Activated naive CD4-positive, alpha-beta T cell treated with anti-CD3 and anti-CD28 coated beads for 36 hours (primary cell): Measurements from ENCODE around the gene TTLL3. TPM values are rescaled to one million over a fixed set of nuclear protein-coding genes. Genes with fewer than 3 reads are reported as not detected.

Source experiments
- CTCF ChIA-PET: fragments of 350-600 bp; sonication (Branson Sonifier 250); formaldehyde crosslinking; loops from one replicate; lab custom pipeline; 2021; ENCODE audit warnings: antibody characterized with exemption; lab: Charles Lee
- DNase-seq: peaks from one replicate; pipeline ENCODE4 v3.0.0-alpha.2; 2020
- H3K27ac Mint-ChIP-seq: one replicate; pipeline ENCODE4 v1.8.0; 2021; ENCODE audit warnings: mild to moderate bottlenecking, mixed read lengths
- H3K27me3 Mint-ChIP-seq: one replicate; pipeline ENCODE4 v1.8.0; 2021; ENCODE audit warnings: low read depth, mixed read lengths
- H3K36me3 Mint-ChIP-seq: one replicate; pipeline ENCODE4 v1.8.0; 2021; ENCODE audit warnings: low read depth, mixed read lengths
- H3K4me1 Mint-ChIP-seq: one replicate; pipeline ENCODE4 v1.8.0; 2021; ENCODE audit warnings: low read depth, mixed read lengths
- H3K4me3 Mint-ChIP-seq: one replicate; pipeline ENCODE4 v1.8.0; 2021; ENCODE audit warnings: mild to moderate bottlenecking, moderate library complexity, mixed read lengths
- H3K9me3 Mint-ChIP-seq: one replicate; pipeline ENCODE4 v1.8.0; 2021; ENCODE audit warnings: mixed read lengths
- intact Hi-C: fragments of 100-400 bp; cut with micrococcal nuclease; formaldehyde crosslinking; loops from one replicate; pipeline ENCODE4 v1.15.1; 2023
- total RNA-seq, 2 experiments: library from RNA; stranded (reverse); gene quantifications; one replicate each; pipeline ENCODE4 v1.2.3, GENCODE V29; 2021

TTLL3 gene
- total RNA-seq, 2 experiments from 2014 or later: 46.3 to 47.1 TPM

- Mint-ChIP-seq H3K4me3 (no peak overlapping the region), H3K9me3 (no peaks in the 10 kb centered on the region), H3K4me1 (peaks cover 51% of the 10 kb centered on the region), H3K36me3 (peaks cover 48% of the 10 kb centered on the region), H3K27me3 (no peaks in the 10 kb centered on the region), H3K27ac (no peak overlapping the region)
- CTCF ChIA-PET: interaction anchor here (0.6 kb wide), 2 partner anchors 111 to 191 kb away, joined by 4 read pairs; no protein-coding TSS in a partner anchor
- no peak for DNase-seq
- intact Hi-C loops: loop anchor here (2.0 kb wide), 1 partner anchor 147 kb away; no protein-coding TSS in a partner anchor
These were observed 26.1 kb upstream of the TTLL3 start for GRCh38 chr3:9783954-9784353.

GRCh38 chr3:9784965-9785364, 25.1 kb upstream of the TTLL3 start:
- no peaks in the 10 kb centered on the region for H3K27me3 Mint-ChIP-seq
- no peak for DNase-seq
- no peak overlapping the region for H3K4me3 Mint-ChIP-seq
- H3K9me3 Mint-ChIP-seq: no peaks in the 10 kb centered on the region
- no peak overlapping the region for H3K27ac Mint-ChIP-seq
- CTCF ChIA-PET: interaction anchor here (1.5 kb wide), 1 partner anchor 58 kb away, joined by 5 read pairs; no protein-coding TSS in a partner anchor
- intact Hi-C loops: no loop called here
- H3K4me1 Mint-ChIP-seq: peaks cover 50% of the 10 kb centered on the region
- peaks cover 54% of the 10 kb centered on the region for H3K36me3 Mint-ChIP-seq

GRCh38 chr3:9785602-9786001, 24.5 kb upstream of the TTLL3 start:
- Mint-ChIP-seq H3K4me3 (no peak overlapping the region), H3K9me3 (no peaks in the 10 kb centered on the region), H3K27ac (no peak overlapping the region), H3K4me1 (peaks cover 50% of the 10 kb centered on the region), H3K27me3 (no peaks in the 10 kb centered on the region), H3K36me3 (peaks cover 53% of the 10 kb centered on the region)
- intact Hi-C loops: no loop called here
- CTCF ChIA-PET: interaction anchor here (0.6 to 1.5 kb wide), 2 partner anchors 59 to 248 kb away, joined by 4 to 5 read pairs; no protein-coding TSS in a partner anchor
- no peak for DNase-seq

- Mint-ChIP-seq H3K4me1 (peaks cover 53% of the 10 kb centered on the region), H3K27me3 (no peaks in the 10 kb centered on the region), H3K9me3 (no peaks in the 10 kb centered on the region), H3K27ac (peak overlapping the region; percentile 51), H3K4me3 (no peak overlapping the region), H3K36me3 (peaks cover 57% of the 10 kb centered on the region)
- intact Hi-C loops: no loop called here
- CTCF ChIA-PET: interaction anchor here (1.0 to 1.5 kb wide), 3 partner anchors 8 to 59 kb away, joined by 4 to 5 read pairs (median 5); no protein-coding TSS in a partner anchor
- DNase-seq: no peak
These were observed 23.8 kb upstream of the TTLL3 start for GRCh38 chr3:9786209-9786739.

GRCh38 chr3:9786825-9787669, 23.0 kb upstream of the TTLL3 start:
- H3K4me1 Mint-ChIP-seq: peaks cover 57% of the 10 kb centered on the region
- H3K27ac Mint-ChIP-seq: peak overlapping the region; percentile 93
- H3K9me3 Mint-ChIP-seq: no peaks in the 10 kb centered on the region
- peaks cover 54% of the 10 kb centered on the region for H3K36me3 Mint-ChIP-seq
- H3K4me3 Mint-ChIP-seq: peak overlapping the region; percentile 2
- DNase-seq: no peak
- intact Hi-C loops: loop anchor here (1.0 kb wide), 2 partner anchors 9 to 22 kb away; no protein-coding TSS in a partner anchor
- H3K27me3 Mint-ChIP-seq: no peaks in the 10 kb centered on the region
- CTCF ChIA-PET: interaction anchor here (1.0 to 1.3 kb wide), 3 partner anchors 9 to 10 kb away, joined by 4 to 6 read pairs (median 5); no protein-coding TSS in a partner anchor

- H3K4me1 Mint-ChIP-seq: peaks cover 57% of the 10 kb centered on the region
- intact Hi-C loops: loop anchor here (1.0 kb wide), 2 partner anchors 9 to 22 kb away; no protein-coding TSS in a partner anchor
These were observed 22.3 kb upstream of the TTLL3 start for GRCh38 chr3:9787714-9788113.

GRCh38 chr3:9791127-9791526, 18.9 kb upstream of the TTLL3 start:
- CTCF ChIA-PET: interaction anchor here (0.6 to 1.5 kb wide), 3 partner anchors 9 to 17 kb away, joined by 3 to 7 read pairs (median 5); no protein-coding TSS in a partner anchor
- H3K27me3 Mint-ChIP-seq: no peaks in the 10 kb centered on the region
- peak overlapping the region; percentile 100 for H3K27ac Mint-ChIP-seq
- H3K4me1 Mint-ChIP-seq: peaks cover 68% of the 10 kb centered on the region
- no peaks in the 10 kb centered on the region for H3K9me3 Mint-ChIP-seq
- peaks cover 37% of the 10 kb centered on the region for H3K36me3 Mint-ChIP-seq
- intact Hi-C loops: loop anchor here (5.0 kb wide), 1 partner anchor 236 kb away; the partner anchor contains the start of gene FANCD2
- no peak for DNase-seq
- H3K4me3 Mint-ChIP-seq: peak overlapping the region; percentile 94

More at GRCh38 chr3:9787714-9788113, 22.3 kb upstream of the TTLL3 start:
- H3K27ac Mint-ChIP-seq: peak overlapping the region; percentile 93
- H3K36me3 Mint-ChIP-seq: peaks cover 53% of the 10 kb centered on the region
- no peaks in the 10 kb centered on the region for H3K27me3 Mint-ChIP-seq
- DNase-seq: peak; percentile 69
- CTCF ChIA-PET: interaction anchor here (1.0 kb wide), 1 partner anchor 10 kb away, joined by 6 read pairs; no protein-coding TSS in a partner anchor
- H3K9me3 Mint-ChIP-seq: no peaks in the 10 kb centered on the region
- H3K4me3 Mint-ChIP-seq: peak overlapping the region; percentile 2

- CTCF ChIA-PET: interaction anchor here (0.5 to 1.5 kb wide), 5 partner anchors 10 to 167 kb away, joined by 3 to 7 read pairs (median 5); no protein-coding TSS in a partner anchor
- intact Hi-C loops: loop anchor here (1.0 to 5.0 kb wide), 14 partner anchors 14 to 529 kb away; partner anchors contain the start of genes BRPF1, FANCD2, JAGN1 and MTMR14
- Mint-ChIP-seq H3K4me3 (peak overlapping the region; percentile 94), H3K4me1 (peaks cover 67% of the 10 kb centered on the region), H3K27ac (peak overlapping the region; percentile 100), H3K36me3 (peaks cover 33% of the 10 kb centered on the region), H3K27me3 (no peaks in the 10 kb centered on the region), H3K9me3 (no peaks in the 10 kb centered on the region)
- no peak for DNase-seq
These were observed 18.2 kb upstream of the TTLL3 start for GRCh38 chr3:9791790-9792404.

GRCh38 chr3:9792405-9793160, 17.5 kb upstream of the TTLL3 start, which contains the start of the genes ARPC4 and TADA3:
TSS of gene ARPC4 (plus strand) at chr3:9793082. CDS start at chr3:9793122, 40 bp downstream.
TSS of gene TADA3 (minus strand) at chr3:9792473. CDS start at chr3:9791466, 1,007 bp downstream.
- Mint-ChIP-seq H3K27me3 (no peaks in the 10 kb centered on the region), H3K4me1 (peaks cover 67% of the 10 kb centered on the region), H3K9me3 (no peaks in the 10 kb centered on the region), H3K36me3 (peaks cover 34% of the 10 kb centered on the region), H3K4me3 (peak within 1 kb of the TSS; percentile 94), H3K27ac (peak within 1 kb of the TSS; percentile 100)
- intact Hi-C loops: loop anchor here (1.0 to 5.0 kb wide), 15 partner anchors 14 to 529 kb away; partner anchors contain the start of genes BRPF1, FANCD2, JAGN1 and MTMR14
- CTCF ChIA-PET: interaction anchor here (0.5 to 1.4 kb wide), 4 partner anchors 12 to 402 kb away, joined by 3 to 6 read pairs (median 4); no protein-coding TSS in a partner anchor
- DNase-seq: peak; percentile 94

GRCh38 chr3:9793161-9793781, 16.8 kb upstream of the TTLL3 start:
- no peaks in the 10 kb centered on the region for H3K27me3 Mint-ChIP-seq
- H3K36me3 Mint-ChIP-seq: peaks cover 37% of the 10 kb centered on the region
- H3K9me3 Mint-ChIP-seq: no peaks in the 10 kb centered on the region
- CTCF ChIA-PET: interaction anchor here (0.6 to 1.4 kb wide), 3 partner anchors 12 to 402 kb away, joined by 3 to 6 read pairs (median 4); no protein-coding TSS in a partner anchor
- H3K27ac Mint-ChIP-seq: peak overlapping the region; percentile 100
- H3K4me1 Mint-ChIP-seq: peaks cover 64% of the 10 kb centered on the region
- H3K4me3 Mint-ChIP-seq: peak overlapping the region; percentile 94
- DNase-seq: peak; percentile 53
- intact Hi-C loops: loop anchor here (1.0 to 5.0 kb wide), 5 partner anchors 15 to 430 kb away; partner anchors contain the start of genes FANCD2 and THUMPD3
